Subcutaneous abdominal adipose tissue (tissue), 5 donors: ENCODE results near the gene MRFAP1L1.

Experiments
- H3K27ac ChIP-seq: one replicate; pipeline ENCODE4 v1.7.0; 2013; ENCODE audit warnings: low read depth, mild to moderate bottlenecking, inconsistent platforms, low read length, moderate library complexity
- H3K27me3 ChIP-seq, 5 donors: one replicate each; pipeline ENCODE4 v1.7.0; 2013; ENCODE audit warnings: low read length in 5 of 5, inconsistent platforms in 1 of 5; ENCODE audit not compliant: control insufficient read depth in 5 of 5, insufficient read depth in 4 of 5
- H3K36me3 ChIP-seq, 5 donors: one replicate each; pipeline ENCODE4 v1.7.0; 2013; ENCODE audit warnings: low read length in 5 of 5; ENCODE audit not compliant: control insufficient read depth in 5 of 5, insufficient read depth in 5 of 5
- H3K4me1 ChIP-seq, 5 donors: one replicate each; pipeline ENCODE4 v1.7.0; 2013; ENCODE audit warnings: low read length in 5 of 5, mild to moderate bottlenecking in 3 of 5, moderate library complexity in 1 of 5; ENCODE audit not compliant: control insufficient read depth in 5 of 5, insufficient read depth in 5 of 5
- H3K4me3 ChIP-seq, 5 donors: one replicate each; pipeline ENCODE4 v1.7.0; 2013; ENCODE audit warnings: low read length in 5 of 5, low read depth in 1 of 5
- H3K9ac ChIP-seq, 5 donors: one replicate each; pipeline ENCODE4 v1.7.0; 2013; ENCODE audit warnings: low read length in 5 of 5, mild to moderate bottlenecking in 4 of 5, moderate library complexity in 3 of 5
- H3K9me3 ChIP-seq, 5 donors: one replicate each; pipeline ENCODE4 v1.7.0; 2013; ENCODE audit warnings: low read length in 5 of 5; ENCODE audit not compliant: control insufficient read depth in 5 of 5
- donor health status: healthy.
- donor health status: healthy.
- donor health status: healthy.
- donor health status: healthy.
- donor health status: healthy.

MRFAP1L1 gene

GRCh38 chr4:6692806-6693205 lies 16.9 kb downstream of the MRFAP1L1 start:
- no peak overlapping the region for H3K27ac ChIP-seq
- no peak overlapping the region for H3K9ac ChIP-seq

GRCh38 chr4:6692379-6692778 lies 17.3 kb downstream of the MRFAP1L1 start:
- Histone ChIP-seq H3K9ac (no peak overlapping the region), H3K9me3 (no peaks in the 10 kb centered on the region), H3K36me3 (peaks cover 0 to 5% (median 0%) of the 10 kb centered on the region in 5 donors), H3K27me3 (peaks cover 0 to 7% (median 2%) of the 10 kb centered on the region in 5 donors), H3K4me1 (peaks cover 0 to 18% (median 8%) of the 10 kb centered on the region in 5 donors), H3K4me3 (no peak overlapping the region), H3K27ac (no peak overlapping the region)

More at GRCh38 chr4:6692806-6693205, 16.9 kb downstream of the MRFAP1L1 start:
- no peak overlapping the region for H3K4me3 ChIP-seq
- peaks cover 0 to 18% (median 8%) of the 10 kb centered on the region in 5 donors for H3K4me1 ChIP-seq
- peaks cover 0 to 5% (median 0%) of the 10 kb centered on the region in 5 donors for H3K36me3 ChIP-seq
- H3K9me3 ChIP-seq, result no peaks in the 10 kb centered on the region
- peaks cover 0 to 7% (median 2%) of the 10 kb centered on the region in 5 donors for H3K27me3 ChIP-seq

- no peak overlapping the region for H3K27ac ChIP-seq
- H3K4me1 ChIP-seq, result peaks cover 0 to 17% (median 8%) of the 10 kb centered on the region in 5 donors
- H3K9ac ChIP-seq, result no peak overlapping the region
- H3K36me3 ChIP-seq, result no peaks in the 10 kb centered on the region
- H3K27me3 ChIP-seq, result peaks cover 0 to 7% (median 4%) of the 10 kb centered on the region in 5 donors
- peak overlapping the region in 1 of 5 donors; percentile 29 for H3K4me3 ChIP-seq
- H3K9me3 ChIP-seq, result no peaks in the 10 kb centered on the region
Observed at GRCh38 chr4:6689506-6689960, 20.1 kb downstream of the MRFAP1L1 start.

- Histone ChIP-seq H3K27me3 (peaks cover 0 to 7% (median 4%) of the 10 kb centered on the region in 5 donors), H3K9ac (no peak overlapping the region), H3K4me1 (peaks cover 0 to 14% (median 8%) of the 10 kb centered on the region in 5 donors), H3K27ac (no peak overlapping the region), H3K9me3 (no peaks in the 10 kb centered on the region), H3K4me3 (peak overlapping the region in 1 of 5 donors; percentile 29), H3K36me3 (no peaks in the 10 kb centered on the region)
Observed at GRCh38 chr4:6688879-6689505, 20.7 kb downstream of the MRFAP1L1 start.

GRCh38 chr4:6687947-6688878 lies 21.5 kb downstream of the MRFAP1L1 start:
- H3K9ac ChIP-seq, result no peak overlapping the region
- no peak overlapping the region for H3K4me3 ChIP-seq
- no peaks in the 10 kb centered on the region for H3K9me3 ChIP-seq
- peaks cover 0 to 7% (median 4%) of the 10 kb centered on the region in 5 donors for H3K27me3 ChIP-seq
- peaks cover 0 to 14% (median 8%) of the 10 kb centered on the region in 5 donors for H3K4me1 ChIP-seq
- H3K36me3 ChIP-seq, result no peaks in the 10 kb centered on the region
- H3K27ac ChIP-seq, result no peak overlapping the region

GRCh38 chr4:6686104-6686787 lies 23.4 kb downstream of the MRFAP1L1 start:
- H3K9me3 ChIP-seq, result no peaks in the 10 kb centered on the region
- peaks cover 0 to 14% (median 8%) of the 10 kb centered on the region in 5 donors for H3K4me1 ChIP-seq
- peaks cover 0 to 7% (median 4%) of the 10 kb centered on the region in 5 donors for H3K27me3 ChIP-seq
- H3K27ac ChIP-seq, result no peak overlapping the region
- H3K9ac ChIP-seq, result no peak overlapping the region
- H3K4me3 ChIP-seq, result no peak overlapping the region
- no peaks in the 10 kb centered on the region for H3K36me3 ChIP-seq

- Histone ChIP-seq H3K27me3 (peaks cover 0 to 5% (median 0%) of the 10 kb centered on the region in 5 donors), H3K4me3 (no peak overlapping the region), H3K4me1 (peaks cover 0 to 14% (median 8%) of the 10 kb centered on the region in 5 donors), H3K36me3 (peaks cover 0 to 3% (median 0%) of the 10 kb centered on the region in 5 donors), H3K27ac (no peak overlapping the region), H3K9ac (no peak overlapping the region), H3K9me3 (peaks cover 0 to 5% (median 0%) of the 10 kb centered on the region in 5 donors)
Observed at GRCh38 chr4:6684656-6685055, 25.0 kb downstream of the MRFAP1L1 start.

GRCh38 chr4:6682862-6683590 lies 26.6 kb downstream of the MRFAP1L1 start:
- Histone ChIP-seq H3K4me3 (no peak overlapping the region), H3K27ac (no peak overlapping the region), H3K36me3 (peaks cover 0 to 8% (median 0%) of the 10 kb centered on the region in 5 donors), H3K9me3 (peaks cover 0 to 5% (median 0%) of the 10 kb centered on the region in 5 donors), H3K9ac (no peak overlapping the region), H3K27me3 (peaks cover 0 to 3% (median 0%) of the 10 kb centered on the region in 5 donors), H3K4me1 (no peaks in the 10 kb centered on the region)

- Histone ChIP-seq H3K9ac (no peak overlapping the region), H3K4me3 (no peak overlapping the region), H3K4me1 (peaks cover 1 to 12% (median 8%) of the 10 kb centered on the region in 5 donors), H3K9me3 (peaks cover 0 to 5% (median 0%) of the 10 kb centered on the region in 5 donors), H3K36me3 (peaks cover 0 to 9% (median 0%) of the 10 kb centered on the region in 5 donors), H3K27me3 (peaks cover 0 to 3% (median 0%) of the 10 kb centered on the region in 5 donors), H3K27ac (no peak overlapping the region)
Observed at GRCh38 chr4:6681191-6681590, 28.5 kb downstream of the MRFAP1L1 start.
